Trophoblast cell (in vitro differentiated cells and primary cell): ENCODE measurements around the gene THNSL1. TPM values are rescaled to one million over a fixed set of nuclear protein-coding genes. Genes with fewer than 3 reads are reported as not detected.
"Not testable (repeated sequence)": the region's sequence is repeated elsewhere in the genome, so short reads cannot be mapped to it uniquely, and the experiment has no call there.

Experiments
- DNase-seq, 2 donors: peaks; one replicate each; pipeline ENCODE4 v3.0.0-alpha.2; 2016
- H2AFZ ChIP-seq: 2 replicates; pipeline ENCODE4 v1.6.1; 2013; ENCODE audit warnings: low read length, moderate library complexity, mild to moderate bottlenecking; ENCODE audit not compliant: insufficient read depth, poor library complexity
- H2AK5ac ChIP-seq: 2 replicates; pipeline ENCODE4 v1.6.1; 2013; ENCODE audit warnings: mild to moderate bottlenecking, low read length
- H2BK120ac ChIP-seq: 2 replicates; pipeline ENCODE4 v1.6.1; 2013; ENCODE audit warnings: low read length, mild to moderate bottlenecking, moderate library complexity; ENCODE audit not compliant: insufficient read depth, poor library complexity
- H2BK12ac ChIP-seq: 2 replicates; pipeline ENCODE4 v1.6.1; 2013; ENCODE audit warnings: mild to moderate bottlenecking, low read length, moderate library complexity
- H2BK5ac ChIP-seq: 2 replicates; pipeline ENCODE4 v1.6.1; 2013; ENCODE audit warnings: low read length, low read depth, moderate library complexity, mild to moderate bottlenecking; ENCODE audit not compliant: poor library complexity
- H3K14ac ChIP-seq: 2 replicates; pipeline ENCODE4 v1.6.1; 2013; ENCODE audit warnings: mild to moderate bottlenecking, low read length
- H3K18ac ChIP-seq: 2 replicates; pipeline ENCODE4 v1.6.1; 2013; ENCODE audit warnings: mild to moderate bottlenecking, low read length
- H3K23ac ChIP-seq: 2 replicates; pipeline ENCODE4 v1.6.1; 2013; ENCODE audit warnings: low read length
- H3K27ac ChIP-seq: 2 replicates; pipeline ENCODE4 v1.5.1; 2013; ENCODE audit warnings: low read depth, mild to moderate bottlenecking, inconsistent platforms, low read length, moderate library complexity
- H3K27me3 ChIP-seq: 2 replicates; pipeline ENCODE4 v1.6.1; 2013; ENCODE audit warnings: inconsistent platforms, mild to moderate bottlenecking, low read length, moderate library complexity; ENCODE audit not compliant: insufficient read depth
- H3K36me3 ChIP-seq, 2 experiments: 1 replicate in 1 of 2; 2 replicates in 1 of 2; pipeline ENCODE4 v1.6.1; 2013; ENCODE audit warnings: low read length in 2 of 2, mild to moderate bottlenecking in 2 of 2, moderate library complexity in 1 of 2; ENCODE audit not compliant: insufficient read depth in 2 of 2, control insufficient read depth in 1 of 2
- H3K4ac ChIP-seq: 2 replicates; pipeline ENCODE4 v1.6.1; 2013; ENCODE audit warnings: low read depth, mild to moderate bottlenecking, low read length, moderate library complexity
- H3K4me1 ChIP-seq, 2 experiments: 1 replicate in 1 of 2; 2 replicates in 1 of 2; pipeline ENCODE4 v1.6.1; 2013; ENCODE audit warnings: low read length in 2 of 2, mild to moderate bottlenecking in 2 of 2, moderate library complexity in 1 of 2; ENCODE audit not compliant: insufficient read depth in 2 of 2, control insufficient read depth in 1 of 2
- H3K4me2 ChIP-seq: 2 replicates; pipeline ENCODE4 v1.6.1; 2013; ENCODE audit warnings: inconsistent platforms, mild to moderate bottlenecking, low read length, moderate library complexity
- H3K4me3 ChIP-seq: 2 replicates; pipeline ENCODE4 v1.5.1; 2013; ENCODE audit warnings: mild to moderate bottlenecking, low read depth, low read length, inconsistent platforms
- H3K79me1 ChIP-seq: one replicate; pipeline ENCODE4 v1.6.1; 2013; ENCODE audit warnings: low read length
- H3K79me2 ChIP-seq: 2 replicates; pipeline ENCODE4 v1.6.1; 2013; ENCODE audit warnings: low read length, mild to moderate bottlenecking; ENCODE audit not compliant: control insufficient read depth, insufficient read depth, poor library complexity
- H3K9ac ChIP-seq: 2 replicates; pipeline ENCODE4 v1.6.1; 2013; ENCODE audit warnings: mild to moderate bottlenecking, low read length
- H3K9me3 ChIP-seq: 2 replicates; pipeline ENCODE4 v1.6.1; 2013; ENCODE audit warnings: low read depth, mild to moderate bottlenecking, control low read depth, inconsistent platforms, low read length; ENCODE audit not compliant: insufficient read depth
- H4K12ac ChIP-seq: 2 replicates; pipeline ENCODE4 v1.6.1; 2013; ENCODE audit warnings: low read depth, mild to moderate bottlenecking, low read length, moderate library complexity
- H4K8ac ChIP-seq: 2 replicates; pipeline ENCODE4 v1.6.1; 2013; ENCODE audit warnings: low read depth, mild to moderate bottlenecking, low read length, moderate library complexity
- H4K91ac ChIP-seq: one replicate; pipeline ENCODE4 v1.6.1; 2013; ENCODE audit warnings: low read depth, mild to moderate bottlenecking, low read length, moderate library complexity
- WGBS: extraction: QIAGEN DNeasy Blood & Tissue Kit; methylation state at CpG from one replicate; pipeline ENCODE4 v1.1.7; 2013; ENCODE audit warnings: missing lambda C conversion rate; ENCODE audit not compliant: insufficient read length, insufficient coverage; ENCODE audit errors: extremely low coverage; 5-methylcytosine and 5-hydroxymethylcytosine counted together
- polyA plus RNA-seq: library from polyadenylated mRNA; stranded (reverse); fragments of 200-250 nt; gene quantifications from 2 replicates; pipeline ENCODE4 v1.2.3, GENCODE V29; 2013

The THNSL1 gene
- polyA plus RNA-seq: 1.0 and 1.2 TPM in 2 replicates

DNA sequence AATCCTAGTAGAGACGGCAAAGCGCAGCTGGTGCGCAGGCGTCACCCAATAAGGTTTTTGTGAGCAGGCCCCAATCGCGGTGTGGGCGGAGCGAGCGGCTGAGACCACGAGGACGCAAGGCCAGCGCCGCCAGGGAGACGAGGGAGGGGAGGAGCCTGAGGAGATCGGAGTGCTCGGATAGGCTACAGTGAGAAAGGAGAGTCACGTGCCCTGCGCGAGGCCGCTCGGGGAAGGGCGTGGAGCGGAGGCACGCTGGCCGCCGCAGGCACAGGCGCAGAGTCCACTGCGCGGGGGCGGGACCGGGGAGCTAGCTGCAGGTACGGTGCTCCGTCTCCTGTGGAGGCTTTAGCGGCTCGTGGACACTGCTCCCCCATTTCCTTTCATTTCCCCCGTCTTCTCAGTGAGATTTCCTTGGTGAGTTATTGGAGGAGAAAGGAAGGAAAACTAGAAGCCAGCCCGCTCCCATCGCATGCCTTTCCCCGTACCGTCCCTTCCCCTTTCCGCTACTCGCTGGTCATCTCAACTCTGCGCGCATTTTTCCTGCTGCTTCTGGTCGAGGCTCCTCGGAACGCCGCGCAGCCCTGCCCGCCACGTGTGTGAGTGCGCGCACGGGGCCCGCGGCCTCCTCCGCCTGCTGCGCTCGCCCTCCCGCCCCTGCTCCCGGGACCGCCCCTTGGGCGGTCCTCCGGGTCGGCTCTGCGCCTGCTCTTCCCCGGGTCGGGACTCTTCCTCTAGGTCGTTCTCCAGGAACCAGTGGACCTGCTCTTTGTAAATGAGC is at the start of gene THNSL1:
Gene THNSL1 (plus strand): TSS at position 237 of the 778 bp plus-strand sequence. CDS start 6,612 bp downstream, outside the sequence.
- no peak within 1 kb of the TSS for H2AK5ac ChIP-seq
- H4K91ac ChIP-seq: peak within 1 kb of the TSS; percentile 78
- no CpG with 5 or more reads among the region's 69 CpGs for WGBS
- peak; percentile 99 for DNase-seq
- no peak within 1 kb of the TSS for H2BK120ac ChIP-seq
- H3K4me2 ChIP-seq: peak within 1 kb of the TSS; percentile 77
- H3K14ac ChIP-seq: peak within 1 kb of the TSS; percentile 43
- no peak within 1 kb of the TSS for H3K23ac ChIP-seq
- peak within 1 kb of the TSS; percentile 59 for H4K12ac ChIP-seq
- no peaks in the 10 kb centered on the region for H3K79me2 ChIP-seq
- H4K8ac ChIP-seq: peak within 1 kb of the TSS; percentile 90
- H3K4ac ChIP-seq: peak within 1 kb of the TSS; percentile 2
- H3K79me1 ChIP-seq: peaks cover 7% of the 10 kb centered on the region
- H3K27me3 ChIP-seq: no peaks in the 10 kb centered on the region
- H3K27ac ChIP-seq: peak within 1 kb of the TSS; percentile 87
- H2BK5ac ChIP-seq: peak within 1 kb of the TSS; percentile 58
- peak within 1 kb of the TSS; percentile 49 for H3K9ac ChIP-seq
- H2BK12ac ChIP-seq: no peak within 1 kb of the TSS
- peaks cover 2 to 3% of the 10 kb centered on the region in 2 experiments for H3K4me1 ChIP-seq
- H3K9me3 ChIP-seq: no peaks in the 10 kb centered on the region
- H3K18ac ChIP-seq: peak within 1 kb of the TSS; percentile 33
- H3K4me3 ChIP-seq: peak within 1 kb of the TSS; percentile 78
- no peaks in the 10 kb centered on the region for H3K36me3 ChIP-seq
- H2AFZ ChIP-seq: peak within 1 kb of the TSS; percentile 80

DNA sequence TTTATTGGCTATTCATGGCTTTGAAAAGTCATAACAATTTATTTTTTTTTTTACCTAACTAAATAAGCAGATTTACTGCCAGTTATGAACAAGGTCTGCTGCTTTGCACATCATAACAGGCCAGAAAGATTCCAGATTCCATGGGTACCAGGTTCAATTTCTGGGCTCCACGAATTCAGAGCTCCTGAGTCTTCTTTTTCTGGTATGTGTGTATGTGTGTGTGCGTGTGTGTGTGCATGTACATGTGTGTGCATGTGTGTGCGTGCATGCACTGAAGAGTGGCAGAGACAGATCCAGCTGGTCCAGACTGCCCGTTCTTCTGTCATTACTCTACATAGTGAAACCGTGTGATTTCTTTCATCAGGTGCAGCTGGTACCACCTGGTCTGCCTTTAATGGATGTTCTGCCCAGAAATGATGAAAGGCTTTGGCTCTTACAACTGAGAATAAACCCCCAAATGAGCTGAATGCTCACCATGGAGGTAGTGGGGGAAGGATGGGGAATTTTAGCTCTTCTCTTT is 49.4 kb upstream of the THNSL1 start:
- Histone ChIP-seq H3K79me2 (no peaks in the 10 kb centered on the region), H2AK5ac (no peak overlapping the region), H2AFZ (no peak overlapping the region), H3K18ac (no peak overlapping the region), H3K27ac (no peak overlapping the region), H3K4me2 (no peak overlapping the region), H4K91ac (no peak overlapping the region), H3K27me3 (no peaks in the 10 kb centered on the region), H4K8ac (no peak overlapping the region), H2BK12ac (no peak overlapping the region), H3K14ac (no peak overlapping the region), H3K79me1 (no peaks in the 10 kb centered on the region), H3K9ac (no peak overlapping the region), H2BK5ac (no peak overlapping the region), H2BK120ac (no peak overlapping the region), H3K4ac (no peak overlapping the region), H3K23ac (no peak overlapping the region), H4K12ac (no peak overlapping the region), H3K4me3 (no peak overlapping the region), H3K9me3 (no peaks in the 10 kb centered on the region), H3K36me3 (no peaks in the 10 kb centered on the region), H3K4me1 (no peaks in the 10 kb centered on the region)
- no CpG with 5 or more reads among the region's 5 CpGs for WGBS
- DNase-seq: no peak

- H2AFZ ChIP-seq: no peak overlapping the region
- WGBS: no CpG with 5 or more reads among the region's 7 CpGs
These were observed 48.1 kb upstream of the THNSL1 start for GRCh38 chr10:24968349-24968748.

DNA sequence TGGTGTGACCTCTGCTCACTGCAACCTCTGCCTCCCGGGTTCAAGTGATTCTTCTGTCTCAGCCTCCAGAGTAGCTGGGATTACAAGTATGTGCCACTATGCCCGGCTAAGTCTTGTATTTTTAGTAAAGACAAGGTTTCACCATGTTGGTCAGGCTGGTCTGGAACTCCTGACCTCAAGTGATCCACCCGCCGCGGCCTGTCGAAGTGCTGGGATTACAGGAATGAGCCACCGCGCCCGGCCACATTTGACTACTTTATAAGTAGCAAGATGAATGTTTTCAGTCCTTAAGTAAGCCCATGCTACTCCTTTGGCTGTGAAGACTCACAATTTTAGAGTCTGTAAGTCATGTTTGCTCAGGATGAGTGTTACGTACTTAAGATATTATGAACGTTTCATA is 47.5 kb upstream of the THNSL1 start:
- not testable (repeated sequence) for H3K4ac ChIP-seq, H3K79me2 ChIP-seq, H3K27me3 ChIP-seq, H3K79me1 ChIP-seq, H3K23ac ChIP-seq, H2AFZ ChIP-seq, H3K14ac ChIP-seq, DNase-seq, H3K36me3 ChIP-seq, H2AK5ac ChIP-seq, H2BK5ac ChIP-seq, H2BK120ac ChIP-seq, H3K9me3 ChIP-seq, H4K12ac ChIP-seq, H4K8ac ChIP-seq, H3K4me1 ChIP-seq, H3K4me2 ChIP-seq, H3K27ac ChIP-seq, H4K91ac ChIP-seq, H3K4me3 ChIP-seq, H3K18ac ChIP-seq, H2BK12ac ChIP-seq, H3K9ac ChIP-seq
- no CpG with 5 or more reads among the region's 11 CpGs for WGBS

More at GRCh38 chr10:24968349-24968748, 48.1 kb upstream of the THNSL1 start:
- Histone ChIP-seq H3K9me3 (no peaks in the 10 kb centered on the region), H3K79me1 (no peaks in the 10 kb centered on the region), H4K91ac (no peak overlapping the region), H3K27me3 (no peaks in the 10 kb centered on the region), H3K18ac (no peak overlapping the region), H2AK5ac (no peak overlapping the region), H3K4me2 (no peak overlapping the region), H3K27ac (no peak overlapping the region), H3K79me2 (no peaks in the 10 kb centered on the region), H2BK12ac (no peak overlapping the region), H3K36me3 (no peaks in the 10 kb centered on the region), H3K23ac (no peak overlapping the region), H2BK5ac (no peak overlapping the region), H2BK120ac (no peak overlapping the region), H3K14ac (no peak overlapping the region), H4K12ac (no peak overlapping the region), H4K8ac (no peak overlapping the region), H3K9ac (no peak overlapping the region), H3K4me1 (no peaks in the 10 kb centered on the region), H3K4ac (no peak overlapping the region), H3K4me3 (no peak overlapping the region)
- no peak for DNase-seq
